Measurements from ENCODE around the gene SOD1.

The SOD1 gene

GRCh38 chr21:31659536-31660258 is at the start of gene SOD1:
SOD1 (plus strand) TSS chr21:31659693; CDS start chr21:31659770, 77 bp downstream.
- no peak for FAIRE-seq
- DNase-seq (ENCODE audit: insufficient read length, low spot score): peak; percentile 91
- TF ChIP-seq, protein P1, sequence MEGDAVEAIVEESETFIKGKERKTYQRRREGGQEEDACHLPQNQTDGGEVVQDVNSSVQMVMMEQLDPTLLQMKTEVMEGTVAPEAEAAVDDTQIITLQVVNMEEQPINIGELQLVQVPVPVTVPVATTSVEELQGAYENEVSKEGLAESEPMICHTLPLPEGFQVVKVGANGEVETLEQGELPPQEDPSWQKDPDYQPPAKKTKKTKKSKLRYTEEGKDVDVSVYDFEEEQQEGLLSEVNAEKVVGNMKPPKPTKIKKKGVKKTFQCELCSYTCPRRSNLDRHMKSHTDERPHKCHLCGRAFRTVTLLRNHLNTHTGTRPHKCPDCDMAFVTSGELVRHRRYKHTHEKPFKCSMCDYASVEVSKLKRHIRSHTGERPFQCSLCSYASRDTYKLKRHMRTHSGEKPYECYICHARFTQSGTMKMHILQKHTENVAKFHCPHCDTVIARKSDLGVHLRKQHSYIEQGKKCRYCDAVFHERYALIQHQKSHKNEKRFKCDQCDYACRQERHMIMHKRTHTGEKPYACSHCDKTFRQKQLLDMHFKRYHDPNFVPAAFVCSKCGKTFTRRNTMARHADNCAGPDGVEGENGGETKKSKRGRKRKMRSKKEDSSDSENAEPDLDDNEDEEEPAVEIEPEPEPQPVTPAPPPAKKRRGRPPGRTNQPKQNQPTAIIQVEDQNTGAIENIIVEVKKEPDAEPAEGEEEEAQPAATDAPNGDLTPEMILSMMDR (IDR thresholded peaks at IDR 0.05; ENCODE audit: insufficient read depth, missing control alignments): no peak

DNA sequence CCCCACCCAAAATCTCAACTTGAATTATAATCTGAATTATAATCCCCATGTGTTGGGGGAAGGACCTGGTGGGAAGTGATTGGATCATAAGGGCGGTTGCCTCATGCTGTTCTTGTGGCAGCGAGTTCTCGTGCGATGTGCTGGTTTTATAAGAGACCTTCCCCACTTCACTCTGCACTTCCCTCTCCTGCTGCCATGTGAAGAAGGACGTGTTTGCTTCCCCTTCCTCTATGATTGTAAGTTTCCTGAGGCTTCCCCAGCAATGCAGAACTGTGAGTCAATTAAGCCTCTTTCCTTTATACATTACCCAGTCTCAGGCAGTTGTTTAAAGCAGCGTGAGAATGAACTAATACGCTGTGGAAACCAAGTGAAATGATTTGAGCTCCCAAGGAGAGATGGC is 48.0 kb upstream of the SOD1 start:
- FAIRE-seq (no peak), DNase-seq (ENCODE audit: insufficient read length, low spot score) (no peak)
- TF ChIP-seq, protein P1 (IDR thresholded peaks at IDR 0.05; ENCODE audit: insufficient read depth, missing control alignments): no peak

GRCh38 chr21:31612894-31613785 is 46.4 kb upstream of the SOD1 start:
- FAIRE-seq (no peak), DNase-seq (ENCODE audit: insufficient read length, low spot score) (no peak)
- TF ChIP-seq, protein P1 (IDR thresholded peaks at IDR 0.05; ENCODE audit: insufficient read depth, missing control alignments): no peak

- DNase-seq (ENCODE audit: insufficient read length, low spot score) (no peak), FAIRE-seq (no peak)
- TF ChIP-seq, protein P1 (IDR thresholded peaks at IDR 0.05; ENCODE audit: insufficient read depth, missing control alignments): no peak
Measured at GRCh38 chr21:31614705-31615104, 44.8 kb upstream of the SOD1 start.

DNA sequence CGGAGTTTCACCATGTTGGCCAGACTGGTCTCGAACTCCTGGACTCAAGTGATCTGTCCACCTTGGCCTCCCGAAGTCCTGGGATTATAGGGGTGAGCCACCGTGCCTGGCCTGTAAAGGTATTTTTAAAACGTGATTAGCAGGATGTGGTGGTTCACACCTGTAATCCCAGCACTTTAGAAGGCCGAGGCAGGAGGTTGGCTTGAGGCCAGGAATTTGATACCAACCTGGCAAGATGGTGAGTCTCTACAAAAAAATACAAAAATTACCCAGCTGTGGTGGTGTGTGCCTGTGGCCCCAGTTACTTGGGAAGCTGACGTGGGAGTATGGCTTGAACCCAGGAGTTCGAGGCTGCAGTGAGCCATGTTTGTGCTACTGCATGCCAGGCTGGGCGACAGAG is 43.3 kb upstream of the SOD1 start:
- no peak for DNase-seq (ENCODE audit: insufficient read length, low spot score)
- TF ChIP-seq, protein P1 (IDR thresholded peaks at IDR 0.05; ENCODE audit: insufficient read depth, missing control alignments): no peak
- FAIRE-seq: no peak

DNA sequence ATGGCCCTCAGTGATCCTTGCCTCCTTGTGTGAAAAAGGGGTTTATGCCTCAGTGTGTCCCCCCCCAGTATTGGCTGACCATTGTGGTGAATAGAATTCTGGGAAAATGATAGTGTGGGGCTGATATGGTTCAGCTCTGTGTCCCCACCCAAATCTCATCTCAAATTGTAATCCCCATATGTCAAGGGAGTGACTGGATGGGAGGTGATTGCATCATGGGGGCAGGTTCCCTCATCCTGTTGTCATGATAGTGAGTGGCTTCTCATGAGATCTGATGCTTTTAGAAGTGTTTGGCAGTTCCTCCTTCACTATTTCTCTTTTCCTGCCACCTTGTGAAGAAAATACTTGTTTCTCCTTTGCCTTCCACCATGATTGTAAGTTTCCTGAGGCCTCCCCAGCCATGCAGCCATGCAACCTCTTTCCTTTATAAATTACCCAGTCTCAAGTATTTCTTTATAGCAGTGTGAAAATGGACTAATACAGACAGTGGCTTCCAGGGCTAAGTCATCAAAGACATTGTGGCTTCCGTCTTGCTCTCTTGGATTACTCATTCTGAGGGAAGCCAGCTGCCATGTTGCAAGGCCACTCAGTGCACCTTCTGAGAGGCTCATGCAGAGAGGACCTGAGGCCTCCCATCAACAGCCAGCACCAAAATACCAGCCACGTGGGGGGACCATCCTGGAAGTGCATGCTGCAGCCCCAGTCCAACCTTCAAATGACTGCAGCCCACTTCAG is 40.6 kb upstream of the SOD1 start:
- FAIRE-seq (no peak), DNase-seq (ENCODE audit: insufficient read length, low spot score) (no peak)
- TF ChIP-seq, protein P1 (IDR thresholded peaks at IDR 0.05; ENCODE audit: insufficient read depth, missing control alignments): no peak

Measured in D721Med (cell line).